ENCODE data around the gene MSRB3. TPM values are rescaled to one million over a fixed set of nuclear protein-coding genes. Genes with fewer than 3 reads are reported as not detected.

The MSRB3 gene
- total and polyA plus RNA-seq, 2 of the 8 experiments (the other 6 are each of a cell fraction or from before 2014, with no cell fraction given): 0.32 to 1.2 TPM

- Histone ChIP-seq H3K4me1 (replicated peaks in 1 of 4; ENCODE audit: control insufficient read depth in 3 of 4, insufficient read depth in 4 of 4, low read length in 3 of 4) (peaks cover 0 to 4% (median 2%) of the 10 kb centered on the region in 4 experiments; a peak in 2 of 7 replicates), H3K9ac (replicated peaks in 1 of 4; ENCODE audit: extremely low read depth in 1 of 4, low read depth in 3 of 4, low read length in 3 of 4) (no peak overlapping the region), H2BK15ac (ENCODE audit: low read length) (no peak overlapping the region), H3K9me3 (ENCODE audit: insufficient read depth in 2 of 2, low read depth in 1 of 2, low read length in 1 of 2) (no peaks in the 10 kb centered on the region), H3K27ac (ENCODE audit: low read depth, low read length) (no peak overlapping the region), H3K79me1 (ENCODE audit: low read depth, low read length) (no peaks in the 10 kb centered on the region), H2BK120ac (replicated peaks; ENCODE audit: low read depth, low read length) (no peak overlapping the region), H4K5ac (ENCODE audit: insufficient read length, low read depth, low read length) (no peak overlapping the region), H3K23ac (ENCODE audit: insufficient read length) (no peak overlapping the region), H3K56ac (replicated peaks; ENCODE audit: insufficient read length, low read depth, low read length) (no peak overlapping the region), H3K27me3 (replicated peaks in 1 of 4; ENCODE audit: control insufficient read depth in 3 of 4, extremely low read depth in 1 of 4, insufficient read depth in 3 of 4, low read length in 3 of 4) (no peaks in the 10 kb centered on the region), H2BK12ac (ENCODE audit: low read depth, low read length) (no peak overlapping the region), H3K23me2 (ENCODE audit: low read depth, low read length) (no peaks in the 10 kb centered on the region), H2AFZ (ENCODE audit: low read length) (no peak overlapping the region), H3K14ac (ENCODE audit: insufficient read length) (no peak overlapping the region), H3K18ac (ENCODE audit: extremely low read depth, low read length) (no peak overlapping the region), H4K8ac (ENCODE audit: extremely low read depth, insufficient read depth, low read length) (no peak overlapping the region), H3K36me3 (ENCODE audit: control insufficient read depth in 2 of 4, insufficient read depth in 4 of 4, low read length in 3 of 4) (no peaks in the 10 kb centered on the region), H3K4me2 (ENCODE audit: insufficient read depth in 1 of 2, low read depth in 2 of 2, low read length in 2 of 2) (no peak overlapping the region), H3K79me2 (ENCODE audit: control insufficient read depth in 1 of 2, insufficient read depth in 2 of 2, low read length in 2 of 2) (no peaks in the 10 kb centered on the region), H4K20me1 (replicated peaks in 1 of 2; ENCODE audit: control insufficient read depth in 1 of 2, insufficient read depth in 2 of 2, low read length in 2 of 2) (no peaks in the 10 kb centered on the region), H3K4ac (replicated peaks; ENCODE audit: insufficient read length, low read depth, low read length) (no peak overlapping the region), H2AK5ac (ENCODE audit: low read depth, low read length) (no peak overlapping the region), H2BK5ac (ENCODE audit: low read depth, low read length) (no peak overlapping the region), H3K4me3 (ENCODE audit: extremely low read depth in 1 of 4, insufficient read depth in 2 of 4, low read depth in 3 of 4, low read length in 4 of 4) (no peak overlapping the region), H4K91ac (replicated peaks; ENCODE audit: insufficient read length, low read length) (no peak overlapping the region), H2BK20ac (ENCODE audit: low read length) (no peak overlapping the region)
- FAIRE-seq (no peak), DNase-seq (ENCODE audit: low read depth in 1 of 2, low spot score in 2 of 2) (no peak)
- WGBS, 2 experiments (ENCODE audit: extremely low coverage in 1 of 2, insufficient coverage in 1 of 2, insufficient read length in 1 of 2, insufficient replicate concordance in 2 of 2, low coverage in 1 of 2, low lambda C conversion rate in 2 of 2, missing lambda C conversion rate in 1 of 2): 92% methylated on average over 2 of the region's 2 CpGs; no CpG with 5 or more reads in 1 of the 2 experiments
- POLR2A ChIA-PET (ENCODE audit: partially characterized antibody): no interaction called here
- CTCF ChIA-PET (ENCODE audit: partially characterized antibody): interaction anchor here (1.3 kb wide), 1 partner anchor 16 kb away, joined by 4 read pairs; no protein-coding TSS in a partner anchor
- no peak for TF ChIP-seq TAF7 (optimal IDR thresholded peaks at IDR 0.05; ENCODE audit: borderline replicate concordance, low read depth, low read length)
- no peak for TF ChIP-seq KDM5A (IDR thresholded peaks at IDR 0.05; ENCODE audit: low read length)
- no peak for TF ChIP-seq HDAC2 (IDR thresholded peaks at IDR 0.05; ENCODE audit: borderline replicate concordance in 1 of 2, low read depth in 2 of 2, low read length in 2 of 2)
- no peak for TF ChIP-seq CBX8 (IDR thresholded peaks at IDR 0.05; ENCODE audit: borderline replicate concordance, low read depth, low read length)
- TF ChIP-seq CTCF (IDR thresholded peaks at IDR 0.05; ENCODE audit: control extremely low read depth in 1 of 3, insufficient read depth in 1 of 3, low read depth in 1 of 3, low read length in 3 of 3): no peak
- TF ChIP-seq MAFK (IDR thresholded peaks at IDR 0.05; ENCODE audit: low read depth, low read length): no peak
- TF ChIP-seq BRCA1 (IDR thresholded peaks at IDR 0.05; ENCODE audit: low read depth, low read length): no peak
- TF ChIP-seq TBP (IDR thresholded peaks at IDR 0.05; ENCODE audit: low read depth, low read length): no peak
- no peak for TF ChIP-seq FOSL1 (IDR thresholded peaks at IDR 0.05; ENCODE audit: insufficient read depth, low read depth, low read length)
Observed at GRCh38 chr12:65495233-65495632, 216.8 kb downstream of the MSRB3 start.
